ENCODE data around the gene THSD7B.

THSD7B gene

DNA sequence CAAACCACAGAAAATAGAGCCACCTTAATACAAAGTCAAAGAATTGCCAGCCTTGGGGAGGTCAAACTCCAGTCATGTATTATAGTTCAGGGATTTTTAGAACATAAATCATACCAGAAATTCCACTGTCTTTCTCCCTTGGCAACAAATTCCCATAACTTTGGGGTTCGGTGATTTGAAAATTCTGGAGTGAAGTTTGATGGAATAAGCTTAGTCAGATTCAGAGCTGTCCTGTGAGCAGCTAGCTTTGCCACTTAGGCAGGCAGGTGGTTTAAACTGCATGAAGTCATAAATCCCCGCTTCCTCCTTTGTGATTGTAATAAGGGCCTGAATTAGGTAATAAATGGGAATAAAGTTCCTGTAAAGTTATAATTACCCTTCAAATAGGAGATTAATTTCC lies 741.9 kb downstream of the THSD7B start:
- ChIA-PET CTCF (no interaction called here), POLR2A (no interaction called here)
- DNase-seq (ENCODE audit: extremely low spot score) = no peak
- TF ChIP-seq, protein P1, sequence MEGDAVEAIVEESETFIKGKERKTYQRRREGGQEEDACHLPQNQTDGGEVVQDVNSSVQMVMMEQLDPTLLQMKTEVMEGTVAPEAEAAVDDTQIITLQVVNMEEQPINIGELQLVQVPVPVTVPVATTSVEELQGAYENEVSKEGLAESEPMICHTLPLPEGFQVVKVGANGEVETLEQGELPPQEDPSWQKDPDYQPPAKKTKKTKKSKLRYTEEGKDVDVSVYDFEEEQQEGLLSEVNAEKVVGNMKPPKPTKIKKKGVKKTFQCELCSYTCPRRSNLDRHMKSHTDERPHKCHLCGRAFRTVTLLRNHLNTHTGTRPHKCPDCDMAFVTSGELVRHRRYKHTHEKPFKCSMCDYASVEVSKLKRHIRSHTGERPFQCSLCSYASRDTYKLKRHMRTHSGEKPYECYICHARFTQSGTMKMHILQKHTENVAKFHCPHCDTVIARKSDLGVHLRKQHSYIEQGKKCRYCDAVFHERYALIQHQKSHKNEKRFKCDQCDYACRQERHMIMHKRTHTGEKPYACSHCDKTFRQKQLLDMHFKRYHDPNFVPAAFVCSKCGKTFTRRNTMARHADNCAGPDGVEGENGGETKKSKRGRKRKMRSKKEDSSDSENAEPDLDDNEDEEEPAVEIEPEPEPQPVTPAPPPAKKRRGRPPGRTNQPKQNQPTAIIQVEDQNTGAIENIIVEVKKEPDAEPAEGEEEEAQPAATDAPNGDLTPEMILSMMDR (IDR thresholded peaks at IDR 0.05; ENCODE audit: control extremely low read depth, extremely low read depth, low read depth, missing control alignments) = no peak

GRCh38 chr2:137508739-137509384 lies 743.5 kb downstream of the THSD7B start:
- TF ChIP-seq, protein P1 (IDR thresholded peaks at IDR 0.05; ENCODE audit: control extremely low read depth, extremely low read depth, low read depth, missing control alignments) = no peak
- no peak for DNase-seq (ENCODE audit: extremely low spot score)
- CTCF ChIA-PET = interaction anchor here (1.2 kb wide), 1 partner anchor 12 kb away, joined by 4 read pairs; no protein-coding TSS in a partner anchor
- POLR2A ChIA-PET = no interaction called here

DNA sequence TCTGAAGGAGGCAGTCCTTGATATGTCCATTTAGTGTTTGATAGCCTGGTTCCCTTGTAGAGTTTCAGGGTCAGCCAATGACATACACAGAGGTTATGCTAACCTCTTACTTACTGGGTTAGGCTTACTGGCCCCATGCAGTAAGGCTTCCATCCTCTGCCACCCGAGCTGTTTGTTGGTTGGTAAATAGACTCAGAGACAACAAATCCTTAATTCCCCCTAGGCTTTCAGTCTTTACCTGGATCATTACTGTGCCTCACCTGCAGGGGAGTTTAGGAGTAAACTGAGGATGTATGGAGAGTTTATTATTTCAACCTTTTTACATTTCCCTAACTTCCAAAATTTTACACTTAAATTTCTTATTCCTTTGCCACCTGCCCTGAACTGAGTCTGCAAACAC lies 746.2 kb downstream of the THSD7B start:
- TF ChIP-seq, protein P1 (IDR thresholded peaks at IDR 0.05; ENCODE audit: control extremely low read depth, extremely low read depth, low read depth, missing control alignments) = no peak
- DNase-seq (ENCODE audit: extremely low spot score) = no peak
- ChIA-PET POLR2A (no interaction called here), CTCF (no interaction called here)

DNA sequence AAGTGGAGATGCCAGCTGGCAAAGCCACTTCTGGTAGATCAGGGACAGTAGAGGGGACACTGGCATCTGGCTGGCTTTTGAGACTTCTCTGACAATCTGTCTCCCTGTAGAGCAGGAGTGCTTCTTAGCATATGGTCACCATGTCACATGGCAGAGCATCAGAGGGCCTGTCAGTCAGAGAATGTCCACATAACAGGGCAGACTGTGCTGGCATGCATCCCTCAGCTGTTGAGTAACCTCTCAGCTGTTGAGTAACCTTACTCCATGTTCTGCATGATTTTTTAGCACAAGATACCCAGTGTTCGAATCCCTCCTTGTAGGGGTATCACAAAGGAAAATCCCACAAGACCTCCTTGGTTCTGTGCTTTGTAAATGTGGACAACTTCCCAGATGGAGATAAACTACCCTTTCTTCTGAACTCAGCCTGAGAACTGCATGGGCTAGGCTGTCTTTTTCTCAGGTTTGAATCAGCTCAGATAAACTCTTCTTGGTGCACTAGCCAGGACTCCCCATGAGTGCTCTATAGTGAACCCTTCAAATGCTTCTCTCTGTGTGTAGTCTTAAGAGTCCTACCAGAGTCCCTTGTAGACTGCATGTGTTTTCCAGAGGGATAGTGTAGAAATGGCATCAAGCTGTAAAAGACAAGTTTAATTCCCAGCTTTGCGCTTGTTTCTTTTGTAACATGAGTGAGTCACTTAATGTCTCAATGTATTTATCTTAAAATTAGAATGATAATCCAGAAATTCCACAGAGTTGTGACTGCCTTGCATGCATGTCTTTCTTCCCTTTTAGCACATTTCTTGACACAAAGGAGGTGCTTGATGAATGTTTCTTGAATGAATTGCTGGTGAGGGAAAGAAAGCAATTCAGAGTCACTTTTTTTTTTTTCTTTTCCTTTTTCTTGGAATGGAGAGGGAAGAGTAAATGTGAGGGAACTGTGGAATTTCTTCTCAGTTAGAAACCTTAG lies 756.6 kb downstream of the THSD7B start:
- TF ChIP-seq, protein P1 (IDR thresholded peaks at IDR 0.05; ENCODE audit: control extremely low read depth, extremely low read depth, low read depth, missing control alignments) = no peak
- DNase-seq (ENCODE audit: extremely low spot score) = no peak
- CTCF ChIA-PET = interaction anchor here (1.1 to 1.6 kb wide), 3 partner anchors 8 to 24 kb away, joined by 3 to 5 read pairs (median 4); no protein-coding TSS in a partner anchor
- POLR2A ChIA-PET = no interaction called here

GRCh38 chr2:137522620-137523011 lies 757.3 kb downstream of the THSD7B start:
- CTCF ChIA-PET = no interaction called here
- POLR2A ChIA-PET = no interaction called here
- no peak for DNase-seq (ENCODE audit: extremely low spot score)
- TF ChIP-seq, protein P1 (IDR thresholded peaks at IDR 0.05; ENCODE audit: control extremely low read depth, extremely low read depth, low read depth, missing control alignments) = no peak

DNA sequence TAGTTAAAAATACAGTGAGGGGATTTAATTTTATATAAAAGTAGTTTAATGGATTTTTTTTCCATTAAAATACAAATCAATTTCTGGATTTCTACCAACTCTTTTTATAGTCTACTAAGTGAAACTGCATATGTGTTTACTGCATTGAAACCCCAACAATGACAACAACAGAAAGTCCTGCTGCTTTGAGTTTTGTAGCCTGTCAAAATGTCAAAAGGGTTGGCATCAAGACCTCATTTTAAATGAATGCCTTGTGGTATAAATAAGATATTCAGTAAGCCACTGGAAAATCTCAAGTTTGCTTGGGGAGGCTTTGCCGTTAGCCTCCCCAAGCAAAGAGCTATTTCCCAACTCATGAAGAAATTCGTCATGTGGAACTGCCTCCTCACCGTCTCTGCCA lies 758.6 kb downstream of the THSD7B start:
- POLR2A ChIA-PET = no interaction called here
- CTCF ChIA-PET = no interaction called here
- no peak for DNase-seq (ENCODE audit: extremely low spot score)
- TF ChIP-seq, protein P1 (IDR thresholded peaks at IDR 0.05; ENCODE audit: control extremely low read depth, extremely low read depth, low read depth, missing control alignments) = no peak

Data from GM10248 (cell line).